Left hindlimb (tissue), 1 donor: ENCODE measurements around the gene SP6.

Experiments used
- DNase-seq: peaks from one replicate; pipeline ENCODE4 v3.0.0-alpha.2; 2018

The SP6 gene

DNA sequence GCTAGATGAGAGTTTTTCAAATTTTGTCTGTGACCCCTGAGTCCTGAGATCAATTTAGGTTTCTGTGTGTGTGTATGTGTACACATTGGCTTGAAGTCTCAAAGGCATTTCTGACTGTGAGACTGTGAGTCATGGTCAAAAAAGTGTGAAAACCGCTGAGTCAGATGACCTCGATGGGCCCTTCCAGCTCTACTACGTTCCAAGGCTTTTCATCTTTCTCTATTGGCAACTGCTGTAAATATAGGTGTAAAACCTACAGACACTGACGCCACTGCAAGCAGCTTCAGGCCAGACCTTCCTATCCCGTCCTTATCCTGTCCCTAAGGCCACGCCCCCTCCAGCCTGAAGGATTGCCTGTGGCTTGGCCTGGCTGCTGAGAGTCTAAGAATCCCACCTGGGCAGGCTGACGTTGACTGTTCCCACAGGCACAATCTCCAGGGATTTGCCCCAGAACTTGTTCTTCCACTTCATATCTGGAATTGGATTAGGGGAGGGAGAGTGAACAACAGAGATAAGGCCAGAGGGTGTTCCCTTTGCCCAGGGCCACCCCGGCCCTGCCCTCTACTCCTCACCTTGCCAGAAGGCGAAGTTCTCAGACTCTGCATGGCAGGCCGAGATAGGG lies 40.7 kb downstream of the SP6 start:
- no peak for DNase-seq

DNA sequence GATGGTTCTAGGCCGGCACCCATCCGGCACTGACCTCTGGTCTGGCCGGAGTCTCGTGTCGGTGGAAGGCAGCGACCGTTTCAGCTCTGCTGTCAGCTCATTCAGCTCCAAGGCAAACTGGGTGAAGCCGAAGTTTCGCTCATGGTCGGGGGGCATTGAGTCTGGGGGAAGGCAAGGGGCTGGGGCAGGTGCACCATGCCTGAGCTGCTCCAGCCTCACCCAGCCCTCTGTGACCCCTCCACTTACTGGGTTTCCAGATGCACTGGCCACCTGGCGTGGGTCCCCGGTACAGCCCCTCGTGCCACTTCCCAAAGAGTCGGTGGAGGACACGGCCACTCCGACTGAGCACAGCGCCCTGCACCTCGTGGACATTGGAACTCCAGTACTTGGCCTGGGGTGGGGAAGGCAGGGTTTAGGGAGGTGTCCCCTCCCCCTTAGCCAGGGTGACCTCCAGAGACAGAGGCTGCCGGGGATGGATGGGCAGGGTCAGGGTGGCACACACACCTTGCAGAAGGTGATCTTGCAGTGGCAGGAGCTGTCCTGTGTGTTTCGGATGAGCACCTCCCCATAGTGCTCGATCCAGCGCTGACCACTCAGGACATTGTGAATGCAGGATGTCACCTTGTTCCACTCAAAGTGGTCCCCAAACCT lies 42.0 kb downstream of the SP6 start:
- DNase-seq: no peak

DNA sequence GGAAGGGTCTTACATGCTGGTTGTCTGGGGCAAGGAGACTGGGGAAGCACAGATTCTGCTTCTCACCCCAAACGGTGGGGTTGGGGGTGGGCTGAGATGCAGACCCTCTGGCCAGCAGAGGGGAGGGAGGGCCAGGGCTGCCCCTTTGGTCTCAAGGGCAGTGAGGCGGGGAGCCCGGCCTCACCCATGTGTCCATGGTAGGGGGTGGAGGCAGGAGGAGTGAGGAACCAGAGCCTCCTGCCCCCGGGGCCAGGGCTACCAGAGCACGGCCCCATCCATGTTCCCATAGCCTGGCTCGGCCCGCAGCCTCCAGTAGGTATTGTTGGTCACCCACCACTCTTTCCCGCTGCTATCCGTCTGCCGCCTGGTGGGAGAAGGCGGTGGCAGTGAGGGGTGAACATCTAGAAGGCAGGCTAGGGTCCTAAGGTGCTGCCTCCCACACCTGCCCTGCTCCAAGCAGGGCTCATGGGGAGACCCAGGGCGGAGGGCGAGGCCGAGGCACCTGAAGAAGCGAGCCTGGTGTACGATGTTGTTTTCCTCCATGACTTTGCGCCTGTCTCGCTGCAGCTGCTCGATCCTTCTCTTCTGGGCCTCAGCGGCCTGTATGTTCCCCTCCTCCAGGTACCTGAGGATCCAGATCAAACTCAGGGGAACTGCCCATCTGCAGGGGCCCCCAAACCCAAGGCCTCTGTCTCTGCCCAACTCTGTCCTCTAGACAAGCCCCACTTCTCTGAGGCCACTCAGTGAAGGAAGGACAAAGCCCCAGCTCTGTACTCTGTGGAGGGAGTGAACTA lies 42.7 kb downstream of the SP6 start:
- DNase-seq: no peak

DNA sequence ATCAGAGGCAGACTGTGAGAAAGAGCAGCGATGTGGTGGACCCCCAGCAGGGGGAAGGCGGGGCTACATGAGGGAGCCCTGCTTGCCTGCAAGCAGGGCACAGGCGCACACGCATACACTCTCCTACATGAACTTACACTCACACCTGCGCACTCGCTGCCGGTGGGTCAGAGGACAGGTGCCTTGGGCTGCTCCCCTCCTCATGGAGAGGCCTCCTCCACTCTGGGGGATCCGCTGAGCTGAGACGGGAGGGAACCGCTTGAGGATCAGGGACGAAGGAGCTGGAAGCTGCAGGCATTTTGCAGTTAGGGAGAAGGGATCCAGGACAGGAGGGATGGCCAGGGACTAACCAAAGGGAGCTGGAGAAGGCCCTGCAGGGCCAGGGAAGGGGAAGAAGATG lies 43.5 kb downstream of the SP6 start:
- DNase-seq: no peak

DNA sequence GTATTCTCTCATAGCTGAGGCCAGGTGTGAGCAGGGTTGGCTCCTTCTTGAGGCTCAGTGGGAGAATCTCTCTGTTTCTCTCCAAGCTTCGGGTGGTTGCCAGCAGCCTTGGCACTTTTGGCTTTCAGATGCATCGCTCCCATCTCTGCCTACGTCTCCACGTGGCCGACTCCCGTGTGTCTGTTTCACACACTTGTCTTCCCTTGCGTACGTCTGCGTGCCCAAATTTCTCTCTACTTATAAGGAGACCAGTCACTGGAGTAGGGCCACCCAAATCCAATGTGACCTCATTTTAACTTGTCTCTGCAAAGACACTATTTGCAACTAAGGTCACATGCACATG lies 44.1 kb downstream of the SP6 start:
- no peak for DNase-seq

DNA sequence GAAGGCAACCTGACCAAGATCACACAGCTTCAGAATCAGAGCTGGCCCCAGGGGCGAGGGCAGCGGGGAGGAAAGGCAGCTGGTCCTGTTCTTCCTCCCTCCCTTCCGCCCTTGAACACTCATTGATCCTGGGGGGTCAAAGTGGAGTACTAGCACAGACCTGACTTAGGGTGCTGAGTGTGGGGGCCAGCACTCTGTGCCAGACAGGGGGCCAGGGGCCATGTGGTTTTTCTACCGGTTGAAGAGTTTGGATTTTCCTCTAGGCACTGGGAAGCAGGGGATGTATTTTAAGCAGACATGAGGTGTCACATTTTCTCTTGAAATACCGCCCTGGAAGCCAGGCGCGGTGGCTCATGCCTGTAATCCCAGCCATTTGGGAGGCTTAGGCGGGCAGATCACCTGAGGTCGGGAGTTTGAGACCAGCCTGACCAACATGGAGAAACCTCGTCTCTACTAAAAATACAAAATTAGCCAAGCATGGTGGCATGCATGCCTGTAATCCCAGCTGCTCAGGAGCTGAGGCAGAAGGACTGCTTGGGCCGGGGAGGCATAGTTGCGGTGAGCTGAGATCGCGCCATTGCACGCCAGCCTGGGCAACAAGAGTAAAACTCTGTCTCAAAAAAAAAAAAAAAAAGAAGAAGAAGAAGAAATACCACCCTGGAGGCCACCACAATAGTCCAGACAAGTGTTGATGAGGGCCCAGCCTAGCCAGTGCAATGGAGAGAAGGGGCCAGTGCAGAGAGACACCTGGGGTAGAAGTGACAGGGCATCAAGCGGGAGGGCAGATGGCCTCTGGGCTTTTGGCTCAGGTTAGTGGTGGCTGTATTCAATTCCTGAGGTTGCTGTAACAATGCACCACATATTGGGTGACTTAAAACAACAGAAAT lies 44.7 kb downstream of the SP6 start:
- DNase-seq: no peak

DNA sequence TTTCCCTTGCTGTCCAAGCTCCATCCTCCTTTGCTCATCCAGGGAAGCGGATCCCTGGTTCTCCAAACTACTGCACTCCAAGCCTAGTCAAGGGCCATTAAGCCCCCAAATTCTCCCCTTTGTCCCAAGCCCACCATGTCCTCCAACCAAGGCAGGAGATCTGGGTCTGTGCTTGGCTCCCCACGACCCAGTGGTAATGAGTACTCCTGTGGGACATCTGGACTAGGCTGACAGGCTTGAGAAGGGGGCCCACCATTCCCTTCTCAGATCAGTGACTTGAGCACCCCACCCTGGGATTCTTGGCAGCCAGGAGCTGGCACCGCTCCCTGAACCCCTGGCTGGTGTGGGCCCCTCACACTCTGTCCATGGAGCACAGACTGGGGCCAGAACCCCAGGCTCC lies 46.5 kb downstream of the SP6 start:
- DNase-seq: no peak

DNA sequence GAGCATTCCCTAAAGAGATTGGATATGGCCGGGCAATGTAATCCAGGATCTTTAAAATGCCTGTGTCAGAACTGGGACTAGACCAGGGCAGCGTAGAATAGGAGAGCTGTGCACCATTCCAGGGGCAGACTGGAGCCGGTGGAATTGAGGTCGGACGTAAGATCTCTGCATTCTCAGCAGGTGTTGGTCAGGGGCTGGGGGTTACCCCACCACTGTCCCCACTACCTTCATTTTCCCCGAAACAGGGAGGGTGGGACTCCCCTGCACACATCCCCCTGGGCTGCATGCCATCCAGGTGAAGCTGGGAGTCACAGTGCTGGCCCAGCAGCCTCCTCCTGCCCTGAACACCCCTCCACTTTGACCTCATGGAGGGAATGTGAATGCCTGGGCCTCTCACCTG lies 47.2 kb downstream of the SP6 start:
- DNase-seq: no peak

DNA sequence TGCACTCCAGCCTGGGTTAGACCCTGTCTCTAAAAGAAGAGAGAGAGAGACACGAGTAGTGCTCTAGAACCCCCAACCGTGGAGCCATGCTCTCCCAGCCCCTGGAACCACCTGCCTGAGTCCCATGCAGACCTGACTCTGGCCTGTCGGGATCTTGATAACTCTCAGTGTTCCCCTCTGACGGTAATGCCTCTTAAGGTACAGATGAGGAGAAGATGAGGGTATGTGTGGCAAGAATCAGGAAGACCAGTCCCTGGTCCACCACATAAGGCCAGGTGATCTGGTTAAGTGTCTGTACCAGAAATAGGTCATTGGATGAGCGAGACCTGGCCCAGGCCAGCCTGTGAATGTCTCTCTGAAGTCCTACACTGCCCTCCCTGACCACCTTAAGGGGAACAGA lies 47.8 kb downstream of the SP6 start:
- no peak for DNase-seq

DNA sequence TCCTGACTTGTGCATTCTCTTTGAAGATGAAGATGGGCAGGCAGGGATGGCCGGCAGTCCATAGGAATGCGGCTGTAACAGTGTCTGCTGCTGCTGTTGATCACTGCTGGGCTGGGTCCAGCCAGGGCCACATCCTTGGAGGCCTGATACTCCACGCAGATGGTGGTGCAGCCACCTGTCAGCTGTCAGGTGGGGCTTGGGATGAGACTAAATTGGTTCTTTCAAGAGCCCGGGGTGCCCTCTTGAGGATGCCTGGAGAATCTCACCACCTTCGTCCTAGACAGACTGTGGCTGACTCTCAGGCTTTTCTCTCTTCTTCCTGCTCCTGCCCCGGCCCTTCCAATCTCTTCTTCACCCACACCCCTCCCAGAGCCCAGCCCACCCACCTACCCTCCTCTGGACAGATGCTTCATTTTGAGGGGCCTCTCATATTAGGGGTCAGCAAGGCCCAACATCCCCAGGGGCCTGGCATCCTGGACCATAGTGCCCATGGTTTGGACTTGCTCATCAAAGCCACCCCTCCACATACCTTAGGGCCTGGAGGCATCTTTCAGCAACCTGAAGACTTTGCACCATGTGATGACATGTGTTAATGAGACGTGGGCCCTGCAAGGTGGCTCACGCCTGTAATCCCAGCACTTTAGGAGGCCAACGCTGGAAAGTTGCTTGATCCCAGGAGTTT lies 48.5 kb downstream of the SP6 start:
- no peak for DNase-seq

DNA sequence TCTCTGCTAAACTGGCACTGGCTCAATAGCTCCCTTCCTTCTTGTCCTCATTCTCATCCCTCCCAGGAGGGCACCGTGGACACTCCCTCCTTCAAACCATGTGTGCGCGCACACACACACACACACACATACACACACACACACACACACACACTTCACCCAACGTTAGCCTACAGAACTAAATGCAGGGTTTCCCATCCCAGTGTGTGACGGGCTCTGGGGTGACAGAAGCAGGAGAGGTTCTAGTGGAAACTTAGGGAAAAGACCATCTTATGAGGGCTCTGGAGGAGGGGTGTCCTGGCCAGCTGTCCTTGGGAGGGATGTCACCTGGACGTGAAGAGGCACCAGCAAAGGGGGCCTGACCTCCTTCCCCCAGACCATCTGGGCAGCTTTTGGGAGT lies 49.1 kb downstream of the SP6 start:
- no peak for DNase-seq

DNA sequence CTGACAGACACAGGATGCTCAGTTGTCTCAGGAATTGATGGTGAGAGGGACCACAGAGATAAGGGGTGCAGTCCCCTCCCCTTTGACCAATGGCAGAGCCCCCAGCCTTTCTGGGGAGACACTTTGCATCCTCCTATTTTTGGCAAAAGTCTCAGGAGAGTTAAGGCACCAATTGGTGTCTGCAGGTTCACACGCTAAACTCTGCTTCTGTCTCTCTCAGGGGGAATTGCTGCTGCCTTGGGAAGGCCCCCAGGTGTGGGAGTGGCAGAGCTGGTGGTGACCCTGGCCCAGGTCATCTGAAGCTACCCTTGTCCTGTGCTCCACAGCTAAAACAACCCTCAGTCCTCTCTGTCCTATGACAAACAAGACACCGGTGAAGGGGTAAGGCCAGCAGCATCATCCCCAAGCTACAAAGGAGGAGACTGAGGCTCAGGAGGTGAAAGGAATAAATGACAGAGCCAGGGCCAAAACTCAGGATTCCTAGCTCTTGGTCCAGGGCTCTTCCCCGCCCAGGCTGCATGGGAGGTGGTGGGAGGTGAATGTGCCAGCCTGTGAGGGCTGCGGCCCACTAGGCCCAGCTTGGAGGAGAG lies 49.7 kb downstream of the SP6 start:
- no peak for DNase-seq

DNA sequence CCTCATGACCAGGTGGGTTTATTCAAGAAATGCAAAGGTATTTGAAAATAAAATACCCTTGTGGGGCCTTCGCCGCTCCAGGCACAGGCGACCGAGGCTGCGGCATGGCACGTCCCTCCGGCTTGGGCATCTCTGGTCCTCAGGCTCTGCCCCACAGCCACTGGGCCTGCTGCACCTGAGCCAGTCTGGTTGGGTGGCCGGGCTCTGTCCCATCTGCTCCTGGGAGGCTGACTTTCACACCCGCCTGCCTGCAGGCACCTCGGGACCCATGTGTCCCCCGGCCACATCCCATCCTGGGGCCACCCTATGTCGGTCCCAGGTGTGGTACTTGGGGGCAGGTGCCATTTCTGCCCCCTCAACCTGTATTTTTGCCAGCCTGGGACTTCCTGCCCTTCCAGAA lies 50.3 kb downstream of the SP6 start:
- DNase-seq: no peak

DNA sequence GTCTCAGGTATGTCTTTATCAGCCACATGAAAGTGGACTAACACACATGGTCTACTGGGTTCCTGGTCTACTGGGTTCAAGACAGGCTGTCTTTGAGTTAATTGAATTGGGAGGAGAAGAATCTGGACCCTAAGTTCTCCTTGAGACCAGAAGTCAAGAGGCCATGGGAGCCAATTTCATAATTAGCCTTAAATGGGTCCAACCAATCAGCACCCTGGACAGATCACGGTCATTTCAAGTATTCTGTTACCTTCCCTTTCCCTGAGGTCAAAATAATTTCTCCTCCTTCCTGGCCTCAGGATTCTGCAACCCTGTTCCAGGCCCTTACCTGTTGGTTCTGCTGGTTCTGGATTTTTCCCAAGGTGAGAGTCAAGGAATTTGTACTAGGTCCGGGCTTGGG lies 53.2 kb downstream of the SP6 start:
- no peak for DNase-seq
